ENCODE measurements around the gene TOR2A.
"Not testable (repeated sequence)": the region's sequence is repeated elsewhere in the genome, so short reads cannot be mapped to it uniquely, and the experiment has no call there.

GRCh38 chr9:127756776-127757175 lies 21.7 kb upstream of the TOR2A start:
- TF ChIP-seq, protein P1, sequence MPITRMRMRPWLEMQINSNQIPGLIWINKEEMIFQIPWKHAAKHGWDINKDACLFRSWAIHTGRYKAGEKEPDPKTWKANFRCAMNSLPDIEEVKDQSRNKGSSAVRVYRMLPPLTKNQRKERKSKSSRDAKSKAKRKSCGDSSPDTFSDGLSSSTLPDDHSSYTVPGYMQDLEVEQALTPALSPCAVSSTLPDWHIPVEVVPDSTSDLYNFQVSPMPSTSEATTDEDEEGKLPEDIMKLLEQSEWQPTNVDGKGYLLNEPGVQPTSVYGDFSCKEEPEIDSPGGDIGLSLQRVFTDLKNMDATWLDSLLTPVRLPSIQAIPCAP (CRISPR knock-in tag; IDR thresholded peaks at IDR 0.05): not testable (repeated sequence)
- TF ChIP-seq CTCF (IDR thresholded peaks at IDR 0.05): not testable (repeated sequence)
